Medulla oblongata (tissue), 1 donor: ENCODE results near the gene CAMK2G.
"Not testable (repeated sequence)": the region's sequence is repeated elsewhere in the genome, so short reads cannot be mapped to it uniquely, and the experiment has no call there.

ENCODE experiments used
- DNase-seq: peaks from one replicate; pipeline ENCODE4 v3.0.0-alpha.2; 2015; ENCODE audit errors: extremely low spot score

The CAMK2G gene

DNA sequence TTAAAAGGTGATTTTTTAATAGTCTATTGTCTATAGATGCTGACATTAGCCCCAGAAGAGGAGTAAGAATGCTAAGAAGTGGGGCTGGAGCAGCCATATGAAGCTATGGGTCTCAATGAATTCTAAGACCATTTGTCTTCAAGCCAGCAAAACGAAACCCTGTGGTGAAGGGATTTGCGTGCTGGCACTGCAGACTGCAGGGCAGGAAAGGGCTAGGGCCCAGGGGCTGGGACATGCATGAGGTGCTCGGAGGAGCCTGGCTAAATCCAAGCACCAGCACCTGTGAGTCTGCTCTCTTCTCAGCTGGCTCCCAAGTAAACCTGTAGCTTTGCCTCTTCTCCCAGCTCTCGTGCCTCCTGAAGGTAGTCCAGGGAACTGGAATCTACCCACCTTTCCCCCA is 61.7 kb downstream of the CAMK2G start:
- DNase-seq = no peak

DNA sequence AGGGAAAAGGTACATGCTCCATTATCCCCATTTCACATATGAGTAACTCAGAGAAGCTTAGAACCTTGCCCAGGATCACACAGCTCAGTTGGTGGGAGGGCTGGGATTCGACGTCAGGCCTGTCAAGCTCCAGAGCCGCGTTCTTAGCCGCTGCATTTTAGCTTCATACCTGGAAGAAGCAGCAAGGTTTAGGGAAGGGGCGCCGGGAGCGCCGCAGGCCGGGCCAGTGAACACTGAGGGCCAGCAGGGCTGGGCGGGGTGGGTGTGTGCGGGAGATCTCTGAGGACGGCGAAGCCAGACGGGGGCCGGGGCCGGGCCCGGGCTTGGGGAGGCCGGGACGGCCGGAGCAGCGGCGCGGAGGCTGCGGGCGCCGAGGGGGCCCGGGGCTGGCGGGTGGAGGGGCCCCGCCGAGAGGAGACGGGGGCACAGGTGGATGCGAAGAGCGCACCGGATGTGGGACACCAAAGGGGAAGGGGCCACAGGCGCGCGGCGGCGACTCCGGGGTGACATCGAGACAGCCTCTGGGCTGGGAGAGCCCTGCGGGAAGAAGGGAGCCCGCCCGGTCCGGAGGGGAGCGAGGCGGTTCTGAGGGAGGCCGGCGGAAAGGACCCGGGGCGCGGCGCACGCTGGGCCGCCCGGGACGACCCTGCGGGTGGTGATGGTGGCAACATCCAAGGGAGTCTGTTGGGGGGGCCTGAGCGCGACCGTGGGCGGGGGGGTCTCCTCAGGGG is 63.5 kb downstream of the CAMK2G start:
- DNase-seq = no peak

DNA sequence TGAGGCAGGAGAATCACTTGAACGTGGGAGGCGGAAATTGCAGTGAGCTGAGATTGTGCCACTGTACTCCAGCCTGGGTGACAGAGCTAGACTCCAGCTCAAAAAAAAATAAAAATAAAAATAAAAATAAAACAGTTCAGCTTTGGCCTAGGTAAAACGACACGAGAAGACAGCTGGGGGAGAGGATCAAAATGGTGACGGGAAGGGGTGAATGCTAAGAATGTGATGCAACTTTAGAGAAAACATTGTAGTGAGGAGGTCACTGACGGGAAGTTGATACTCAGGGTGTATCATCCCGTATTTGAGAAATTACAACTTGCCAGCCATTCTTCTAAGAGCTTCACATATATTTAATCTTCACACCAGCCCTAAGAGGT is 64.0 kb downstream of the CAMK2G start:
- no peak for DNase-seq

DNA sequence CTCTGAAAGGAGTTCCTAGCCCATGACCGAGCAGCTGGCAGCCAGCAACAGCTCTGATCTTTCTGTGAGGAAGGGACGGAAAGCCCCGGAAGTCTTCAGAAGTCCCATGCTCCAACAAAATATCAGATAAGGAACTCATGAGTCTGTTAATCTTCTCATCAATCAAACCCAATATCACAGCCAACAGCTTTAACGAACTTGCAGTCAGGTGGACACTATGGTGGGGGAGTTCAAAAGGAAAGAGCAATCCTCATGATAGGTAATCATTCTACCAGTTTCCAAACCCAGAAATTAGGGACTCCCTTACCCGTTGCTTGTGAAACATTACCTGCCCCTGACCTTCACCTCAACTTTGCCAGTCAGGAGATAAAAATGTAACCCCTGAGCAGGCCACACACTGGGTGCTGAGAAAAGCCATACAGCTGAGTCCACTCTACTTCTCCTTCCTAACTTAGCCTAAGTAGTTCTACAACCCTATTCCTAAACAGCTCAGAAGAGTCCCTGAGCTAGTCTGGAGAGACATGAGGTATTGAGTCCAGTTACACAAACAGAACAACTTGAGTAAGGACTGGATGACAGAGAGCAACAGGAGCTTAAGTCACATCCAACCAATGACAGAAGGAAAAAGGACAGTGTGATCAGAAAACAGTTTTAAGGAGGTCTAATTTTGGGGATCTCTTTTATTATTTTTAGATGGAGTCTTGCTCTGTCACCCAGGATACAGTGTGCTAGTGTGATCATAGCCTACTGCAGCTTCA is 65.1 kb downstream of the CAMK2G start:
- no peak for DNase-seq

DNA sequence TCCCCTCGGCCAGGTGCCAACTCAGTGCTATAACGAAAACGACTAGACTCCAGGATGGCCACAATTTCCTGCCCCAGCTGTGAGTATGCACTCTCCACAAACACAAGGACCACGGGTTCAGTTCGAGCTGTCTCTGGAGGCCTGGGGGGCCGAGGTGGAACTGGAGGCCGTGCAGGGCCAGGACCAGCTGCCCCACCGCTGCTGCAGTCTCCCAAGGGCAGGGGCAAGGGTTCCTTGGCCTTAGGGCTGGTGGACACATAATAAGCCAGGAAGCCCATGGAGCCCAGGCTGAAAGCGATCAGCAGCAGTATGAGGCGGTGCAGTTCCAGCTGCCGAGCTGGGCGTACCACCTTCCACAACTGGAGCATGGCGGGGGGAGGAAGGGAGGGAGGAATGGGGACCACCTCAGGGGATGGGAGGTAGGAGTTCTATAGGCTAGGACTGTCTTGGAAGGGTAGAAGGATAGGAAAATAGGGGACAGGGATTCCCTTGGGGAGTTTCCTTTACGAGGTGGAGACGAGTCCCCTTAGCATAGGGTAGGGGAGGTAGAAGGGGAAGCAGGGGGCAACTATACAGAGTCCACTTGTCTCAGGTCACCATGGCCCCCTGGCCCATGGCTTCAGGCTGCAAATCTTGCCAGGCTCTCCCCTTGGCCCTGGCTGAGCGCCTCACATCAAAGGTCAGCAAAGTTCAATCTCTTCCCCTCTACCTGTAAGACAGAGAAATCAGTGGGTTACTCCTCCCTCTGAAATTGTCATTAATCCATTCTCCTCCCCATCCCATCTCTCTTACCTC is 66.1 kb downstream of the CAMK2G start:
- DNase-seq = no peak

DNA sequence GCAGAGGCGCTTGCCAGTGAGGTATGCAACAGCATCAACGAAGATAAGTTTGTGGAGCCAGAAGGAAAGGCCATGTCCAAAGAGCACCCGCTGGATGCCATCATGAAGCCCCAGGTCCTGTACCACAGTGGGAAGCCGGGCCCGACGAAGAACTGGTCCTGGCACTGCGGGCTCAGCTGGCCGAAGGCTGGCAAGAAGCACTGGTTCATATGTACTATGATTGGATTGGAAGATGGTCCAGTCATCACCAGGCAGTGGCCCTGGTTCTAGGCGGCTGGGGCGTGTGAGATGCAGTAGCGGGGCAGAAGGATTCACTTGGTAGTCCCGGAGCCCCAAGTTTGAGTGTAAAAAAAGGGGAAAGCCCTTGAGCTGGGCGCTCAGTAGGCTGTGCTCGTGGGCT is 66.9 kb downstream of the CAMK2G start:
- no peak for DNase-seq

DNA sequence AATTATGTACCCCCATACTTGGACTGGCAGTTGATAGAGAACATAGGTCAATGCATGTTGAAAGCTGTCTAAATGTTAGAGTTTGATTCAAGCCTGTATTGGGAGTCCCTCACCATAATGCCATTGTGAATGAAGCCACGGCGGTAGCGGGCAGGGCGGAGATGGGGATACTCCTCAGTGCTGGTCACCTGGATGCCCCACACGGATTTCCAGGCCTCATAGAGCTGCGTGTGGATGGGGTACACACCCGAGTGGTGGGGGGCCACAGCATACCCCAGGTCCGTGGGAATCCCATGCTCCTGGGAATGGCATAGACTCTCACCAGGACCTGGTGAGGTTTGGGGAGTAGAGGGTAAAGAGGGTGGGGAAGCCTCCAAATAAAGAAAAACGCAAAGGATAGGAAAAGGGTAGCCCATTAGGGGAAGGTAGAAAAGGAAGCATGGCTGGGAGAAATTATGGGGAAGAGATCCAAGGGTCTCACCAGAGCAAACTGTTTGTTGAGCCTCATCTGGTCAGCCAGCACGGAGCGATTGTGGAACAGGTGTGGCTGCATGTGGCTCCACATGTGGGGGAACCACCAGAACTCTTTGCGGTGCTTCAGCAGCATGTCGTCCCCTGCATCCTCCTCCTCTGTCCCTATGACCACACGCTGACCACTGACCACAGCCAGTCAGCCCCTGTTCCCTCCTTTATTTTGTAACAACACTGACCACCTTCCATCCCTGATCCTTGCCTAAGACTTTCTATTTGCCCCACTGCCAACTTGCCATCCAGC is 68.0 kb downstream of the CAMK2G start:
- DNase-seq = no peak

DNA sequence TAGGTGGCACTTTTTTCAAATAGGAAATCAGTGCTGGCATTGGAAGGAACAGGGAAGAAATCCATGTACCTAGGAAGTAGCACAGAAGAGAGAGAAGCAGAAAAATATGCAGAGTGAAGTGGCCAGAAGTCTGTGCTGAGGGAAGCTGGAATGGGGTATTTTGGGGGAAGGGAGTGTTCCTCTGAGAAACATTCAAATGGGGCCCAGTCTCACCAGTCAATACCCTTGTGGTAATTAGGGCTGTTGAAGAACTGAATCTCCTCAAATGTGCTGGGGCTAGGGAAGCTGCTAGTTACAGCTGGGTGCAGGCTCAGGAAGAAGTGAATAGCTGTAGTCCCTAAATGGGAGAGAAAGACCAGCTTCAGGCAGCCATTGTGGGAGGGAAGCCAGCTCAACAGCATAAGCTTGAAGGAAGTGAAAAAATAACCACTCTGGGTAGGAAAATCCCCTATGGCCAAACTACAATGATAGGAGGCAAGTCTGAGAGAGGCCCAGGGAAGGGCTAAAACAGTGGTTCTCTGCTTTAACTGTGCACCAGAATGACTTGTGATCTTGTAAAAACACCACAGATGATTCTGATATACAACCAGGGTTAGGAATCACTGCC is 70.6 kb downstream of the CAMK2G start:
- peak; percentile 39 for DNase-seq

DNA sequence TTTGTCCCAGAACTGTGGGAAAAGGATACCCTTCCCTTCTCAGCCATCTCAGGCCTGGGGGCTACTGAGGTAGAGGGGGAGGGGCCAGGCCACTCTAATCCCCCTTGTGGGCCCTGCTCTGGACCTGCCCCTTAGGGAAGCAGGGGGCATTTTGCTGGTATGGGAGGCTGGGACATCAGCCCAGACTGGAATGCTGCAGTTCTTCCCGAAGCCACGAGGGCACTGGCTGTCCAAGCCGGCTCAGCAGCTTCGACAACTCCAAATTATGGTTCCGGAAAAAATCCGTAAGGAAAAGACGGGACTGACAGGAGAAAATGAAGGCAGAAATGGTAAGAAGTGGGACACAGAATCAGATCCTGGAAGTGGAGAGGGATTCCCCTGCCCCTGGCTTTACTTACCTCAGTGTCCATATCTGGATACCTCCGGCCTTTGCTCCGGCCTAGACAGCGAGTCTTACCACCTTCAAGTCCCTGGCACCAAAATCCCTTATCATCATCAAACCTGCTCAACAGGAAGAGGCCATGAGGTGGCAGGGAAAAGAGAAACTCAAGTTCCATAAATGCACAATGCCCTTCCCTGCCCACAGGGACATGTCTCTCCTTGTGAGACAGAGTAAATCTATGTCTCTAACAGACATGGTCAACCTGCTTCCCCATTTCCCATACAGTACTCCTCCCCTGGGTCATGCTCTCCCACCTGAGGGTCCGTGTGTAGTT is 71.9 kb downstream of the CAMK2G start:
- DNase-seq = no peak

DNA sequence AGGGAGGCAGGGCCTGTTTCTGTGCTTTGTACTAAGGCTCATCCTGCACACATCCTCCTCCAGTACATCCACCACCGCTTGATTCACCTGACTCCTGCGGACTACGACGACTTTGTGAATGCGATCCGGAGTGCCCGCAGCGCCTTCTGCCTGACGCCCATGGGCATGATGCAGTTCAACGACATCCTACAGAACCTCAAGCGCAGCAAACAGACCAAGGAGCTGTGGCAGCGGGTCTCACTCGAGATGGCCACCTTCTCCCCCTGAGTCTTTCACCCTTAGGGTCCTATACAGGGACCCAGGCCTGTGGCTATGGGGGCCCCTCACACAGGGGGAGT is 73.1 kb downstream of the CAMK2G start:
- DNase-seq = no peak

DNA sequence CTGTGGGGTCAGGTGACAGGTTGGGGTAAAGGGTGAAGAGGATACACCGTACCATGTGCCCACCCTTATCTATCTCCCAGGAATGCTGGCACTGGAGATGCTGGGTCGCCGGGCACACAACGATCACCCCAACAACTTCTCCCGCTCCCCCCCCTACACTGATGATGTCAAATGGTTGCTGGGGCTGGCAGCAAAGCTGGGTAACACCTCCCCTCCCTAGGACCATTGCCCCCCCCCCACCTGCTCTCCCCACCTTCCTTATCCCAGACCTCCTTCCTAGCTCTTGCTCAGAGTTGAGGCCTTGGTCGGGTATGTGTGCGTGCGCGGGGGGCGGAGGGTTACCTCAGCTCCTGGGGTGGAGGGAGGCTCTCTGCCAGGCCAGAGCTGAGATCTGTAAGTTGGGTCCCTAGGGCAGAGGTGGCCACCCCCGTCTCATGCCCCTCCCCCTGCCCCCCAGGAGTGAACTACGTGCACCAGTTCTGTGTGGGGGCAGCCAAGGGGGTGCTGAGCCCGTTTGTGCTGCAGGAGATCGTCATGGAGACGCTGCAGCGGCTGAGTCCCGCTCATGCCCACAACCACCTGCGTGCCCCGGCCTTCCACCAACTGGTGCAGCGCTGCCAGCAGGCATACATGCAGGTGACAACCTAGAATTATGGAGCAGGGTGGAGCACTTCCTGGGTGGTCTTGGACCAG is 73.6 kb downstream of the CAMK2G start:
- DNase-seq = no peak

DNA sequence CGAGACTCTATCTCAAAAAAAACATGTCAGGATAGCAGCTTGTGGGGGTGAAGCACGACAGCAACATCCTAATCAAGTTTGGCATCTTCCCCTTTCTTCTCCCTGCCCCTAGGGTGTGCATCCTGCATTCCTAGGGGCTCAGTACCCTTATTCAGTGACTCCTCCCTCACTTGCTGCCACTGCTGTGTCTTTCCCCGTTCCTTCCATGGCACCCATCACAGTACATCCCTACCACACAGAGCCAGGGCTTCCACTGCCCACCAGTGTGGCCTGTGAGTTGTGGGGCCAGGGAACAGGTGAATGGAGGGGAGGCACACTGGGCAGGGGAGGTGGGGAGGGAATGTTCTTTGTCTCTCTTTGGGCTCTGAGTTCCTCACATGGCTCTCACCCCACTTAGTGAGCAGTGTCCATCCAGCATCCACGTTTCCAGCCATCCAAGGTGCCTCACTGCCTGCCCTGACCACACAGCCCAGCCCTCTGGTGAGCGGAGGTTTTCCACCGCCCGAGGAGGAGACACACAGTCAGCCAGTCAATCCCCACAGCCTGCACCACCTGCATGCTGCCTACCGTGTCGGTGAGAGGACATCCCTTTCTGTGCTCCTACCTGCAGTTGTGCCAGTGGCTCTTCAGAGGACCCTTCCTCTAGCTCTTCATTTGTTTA is 74.3 kb downstream of the CAMK2G start:
- no peak for DNase-seq

DNA sequence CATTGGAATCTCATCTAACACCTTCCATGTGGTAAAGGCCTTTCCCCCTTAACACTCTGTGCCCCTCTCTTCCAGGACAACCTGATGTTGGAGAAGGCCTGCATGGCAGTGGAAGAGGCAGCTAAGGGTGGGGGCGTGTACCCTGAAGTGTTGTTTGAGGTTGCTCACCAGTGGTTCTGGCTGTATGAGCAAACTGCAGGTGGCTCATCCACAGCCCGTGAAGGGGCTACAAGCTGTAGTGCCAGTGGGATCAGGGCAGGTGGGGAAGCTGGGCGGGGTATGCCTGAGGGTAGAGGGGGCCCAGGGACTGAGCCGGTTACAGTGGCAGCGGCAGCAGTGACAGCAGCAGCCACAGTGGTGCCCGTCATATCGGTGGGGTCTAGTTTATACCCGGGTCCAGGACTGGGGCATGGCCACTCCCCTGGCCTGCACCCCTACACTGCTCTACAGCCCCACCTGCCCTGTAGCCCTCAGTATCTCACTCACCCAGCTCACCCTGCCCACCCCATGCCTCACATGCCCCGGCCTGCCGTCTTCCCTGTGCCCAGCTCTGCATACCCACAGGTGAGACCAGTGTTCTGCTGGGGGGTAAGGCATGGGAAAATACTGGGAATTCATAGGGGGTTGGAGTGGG is 75.3 kb downstream of the CAMK2G start:
- no peak for DNase-seq

DNA sequence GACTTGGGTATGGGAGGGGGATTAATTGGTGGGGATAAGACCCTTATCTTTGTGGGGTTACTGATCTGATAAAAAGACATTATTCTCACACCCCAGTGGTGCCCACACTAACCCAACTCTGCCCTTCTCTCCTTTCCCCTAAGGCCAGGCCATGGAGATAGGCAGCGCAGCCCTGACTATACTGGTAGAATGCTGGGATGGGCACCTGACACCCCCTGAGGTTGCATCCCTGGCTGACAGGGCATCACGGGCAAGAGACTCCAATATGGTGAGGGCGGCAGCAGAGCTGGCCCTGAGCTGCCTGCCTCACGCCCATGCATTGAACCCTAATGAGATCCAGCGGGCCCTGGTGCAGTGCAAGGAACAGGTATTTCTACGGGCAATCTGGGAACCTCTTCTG is 76.3 kb downstream of the CAMK2G start:
- DNase-seq = no peak

DNA sequence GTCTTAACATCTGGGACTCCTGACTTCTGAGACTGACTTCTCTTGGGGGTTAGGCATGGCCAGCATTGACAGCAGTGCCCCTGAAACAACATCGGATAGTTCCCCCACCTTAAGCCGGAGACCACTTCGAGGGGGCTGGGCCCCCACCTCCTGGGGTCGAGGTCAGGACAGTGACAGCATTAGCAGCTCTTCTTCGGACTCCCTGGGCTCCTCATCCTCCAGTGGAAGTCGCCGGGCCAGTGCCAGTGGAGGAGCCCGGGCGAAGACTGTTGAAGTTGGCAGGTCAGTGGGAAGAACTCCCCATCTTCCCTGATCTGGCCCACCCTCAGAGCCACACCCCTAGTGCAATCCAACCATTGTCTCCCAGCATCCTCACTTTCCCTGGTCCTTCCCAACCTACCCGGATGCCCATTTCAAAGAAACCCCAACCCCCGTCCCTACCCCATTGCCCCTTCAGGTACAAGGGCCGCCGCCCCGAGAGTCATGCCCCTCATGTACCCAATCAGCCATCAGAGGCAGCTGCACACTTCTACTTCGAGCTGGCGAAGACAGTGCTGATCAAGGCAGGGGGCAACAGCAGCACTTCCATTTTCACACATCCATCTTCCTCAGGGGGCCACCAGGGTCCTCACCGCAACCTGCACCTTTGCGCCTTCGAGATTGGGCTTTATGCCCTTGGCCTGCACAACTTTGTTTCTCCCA is 76.9 kb downstream of the CAMK2G start:
- no peak for DNase-seq

DNA sequence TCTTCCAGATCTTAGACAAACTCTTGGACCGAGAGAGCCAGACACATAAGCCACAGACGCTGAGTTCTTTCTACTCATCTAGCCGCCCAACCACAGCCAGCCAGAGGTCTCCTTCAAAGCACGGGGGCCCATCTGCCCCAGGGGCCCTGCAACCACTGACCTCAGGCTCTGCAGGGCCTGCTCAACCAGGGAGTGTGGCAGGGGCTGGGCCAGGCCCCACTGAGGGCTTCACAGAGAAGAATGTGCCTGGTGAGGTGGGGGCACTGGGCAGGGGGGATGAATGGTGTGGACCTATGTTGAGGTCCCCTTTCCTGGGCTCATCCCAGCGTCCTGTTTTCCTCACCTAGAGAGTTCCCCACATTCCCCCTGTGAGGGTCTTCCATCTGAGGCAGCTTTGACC is 77.6 kb downstream of the CAMK2G start:
- DNase-seq = no peak

DNA sequence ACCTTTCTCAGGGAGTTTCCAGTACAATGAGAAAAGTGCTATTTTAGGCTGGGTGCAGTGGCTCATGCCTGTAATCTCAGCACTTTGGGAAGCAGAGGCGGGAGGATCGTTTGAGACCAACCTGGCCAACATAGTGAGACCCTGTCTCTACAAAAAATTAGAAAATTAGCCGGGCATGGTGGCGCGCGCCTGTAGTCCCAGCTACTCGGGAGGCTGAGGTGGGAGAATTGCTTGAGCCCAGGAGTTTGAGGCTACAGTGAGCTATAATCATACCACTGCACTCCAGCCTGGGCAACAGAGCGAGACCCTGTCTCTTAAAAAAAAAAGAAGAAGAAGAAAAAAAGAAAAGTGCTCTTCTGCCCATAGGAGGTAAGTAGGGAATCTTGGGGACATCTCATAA is 78.3 kb downstream of the CAMK2G start:
- not testable (repeated sequence) for DNase-seq

DNA sequence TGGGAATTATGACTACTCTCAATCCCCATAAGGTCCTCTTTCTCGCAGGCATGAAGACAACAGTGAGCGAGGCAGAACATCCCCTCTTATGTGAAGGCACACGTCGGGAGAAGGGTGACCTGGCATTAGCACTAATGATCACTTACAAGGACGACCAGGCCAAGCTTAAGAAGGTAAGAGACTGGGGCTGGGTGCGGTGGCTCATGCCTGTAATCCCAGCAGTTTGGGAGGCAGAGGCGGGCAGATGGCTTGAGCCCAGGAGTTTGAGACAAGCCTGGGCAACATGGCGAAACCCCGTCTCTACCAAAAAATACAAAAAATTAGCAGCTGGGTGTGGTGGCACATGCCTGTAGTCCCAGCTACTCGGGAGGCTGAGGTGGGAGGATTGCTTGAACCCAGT is 78.9 kb downstream of the CAMK2G start:
- DNase-seq = not testable (repeated sequence)

DNA sequence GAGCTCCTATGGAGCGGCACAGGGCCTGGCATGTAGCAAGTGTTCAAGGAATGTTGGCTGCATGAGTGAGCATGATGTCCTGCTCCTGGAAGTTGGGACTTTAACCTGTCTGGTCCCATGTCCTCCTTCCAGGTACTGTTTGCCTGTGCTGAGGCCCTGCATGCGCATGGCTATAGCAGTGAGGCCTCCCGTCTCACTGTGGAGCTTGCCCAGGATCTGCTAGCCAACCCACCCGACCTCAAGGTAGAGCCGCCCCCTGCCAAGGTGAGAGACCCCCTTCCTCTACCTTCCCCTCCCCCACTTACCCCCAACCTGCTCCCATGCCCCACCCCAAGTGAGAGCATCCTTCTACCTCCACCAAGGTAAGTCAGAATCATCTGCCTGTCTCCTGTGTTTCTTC is 80.9 kb downstream of the CAMK2G start:
- no peak for DNase-seq
